ENCODE data around the gene CREB3. TPM values are rescaled to one million over a fixed set of nuclear protein-coding genes. Genes with fewer than 3 reads are reported as not detected.

Gene CREB3
- total and polyA plus RNA-seq, 9 of the 15 experiments (the other 6 are each of a cell fraction or from before 2014, with no cell fraction given) = 5.7 to 18.3 (median 14.9) TPM

- WGBS (ENCODE audit: insufficient coverage, low coverage, missing lambda C conversion rate) = 93% methylated on average over 2 of the region's 7 CpGs
Measured at GRCh38 chr9:35702696-35703095, 29.8 kb upstream of the CREB3 start.

More at GRCh38 chr9:35702696-35703095, 29.8 kb upstream of the CREB3 start:
- ChIA-PET CTCF (ENCODE audit: low intra/inter-chr PET ratio) (no interaction called here), POLR2A (interaction anchor here (0.9 to 1.0 kb wide), 2 partner anchors 10 to 11 kb away, joined by 4 read pairs; no protein-coding TSS in a partner anchor)
- no peaks in the 10 kb centered on the region for H3K27me3 ChIP-seq (ENCODE audit: control insufficient read depth in 2 of 2, insufficient read depth in 2 of 2, low read length in 2 of 2)
- no peak overlapping the region for H3K27ac ChIP-seq (ENCODE audit: extremely low read depth, low read depth, low read length)
- H3K9me1 ChIP-seq (ENCODE audit: control insufficient read depth, insufficient read depth, low read length) = peaks cover 3% of the 10 kb centered on the region
- intact Hi-C loops (cut with micrococcal nuclease) = no loop called here
- no TSS peak for BruUV-seq (replicated peaks)
- no peak overlapping the region for H3K4me2 ChIP-seq (ENCODE audit: insufficient read depth, low read length)
- no peaks in the 10 kb centered on the region for H3K79me2 ChIP-seq (ENCODE audit: control insufficient read depth, insufficient read depth, low read length)
- H3K36me3 ChIP-seq (ENCODE audit: control insufficient read depth, insufficient read depth, low read length) = peaks cover 98% of the 10 kb centered on the region
- DNase-seq (ENCODE audit: extremely low read depth in 1 of 4, low spot score in 3 of 4) = no peak
- TF ChIP-seq MEIS2 (IDR thresholded peaks at IDR 0.05; ENCODE audit: partially characterized antibody) = no peak
- TF ChIP-seq PYGO2 (tag; IDR thresholded peaks at IDR 0.05) = no peak
- TF ChIP-seq SMAD4 (CRISPR knock-in tag; conservative IDR thresholded peaks at IDR 0.05) = no peak
- no peak for TF ChIP-seq ZNF316 (IDR thresholded peaks at IDR 0.05)
- no peak for TF ChIP-seq KLF10 (CRISPR knock-in tag; IDR thresholded peaks at IDR 0.05)
- TF ChIP-seq FOXP4 (CRISPR knock-in tag; IDR thresholded peaks at IDR 0.05; ENCODE audit: borderline replicate concordance) = no peak
- TF ChIP-seq HOMEZ (CRISPR knock-in tag; IDR thresholded peaks at IDR 0.05) = no peak
- no peak for TF ChIP-seq ZNF324 (CRISPR knock-in tag; IDR thresholded peaks at IDR 0.05)
- TF ChIP-seq KHSRP (IDR thresholded peaks at IDR 0.05) = no peak
- TF ChIP-seq PTBP1 (IDR thresholded peaks at IDR 0.05; ENCODE audit: low read depth, low read length) = no peak
- no peak for TF ChIP-seq HNRNPH1 (optimal IDR thresholded peaks at IDR 0.05; ENCODE audit: low read depth, low read length)
- TF ChIP-seq ZNF764 (CRISPR knock-in tag; IDR thresholded peaks at IDR 0.05; ENCODE audit: low read depth) = no peak
- no peak for TF ChIP-seq ZNF311 (CRISPR knock-in tag; IDR thresholded peaks at IDR 0.05)
- TF ChIP-seq ZNF778 (CRISPR knock-in tag; IDR thresholded peaks at IDR 0.05) = no peak
- no peak for TF ChIP-seq ELF2 (CRISPR knock-in tag; IDR thresholded peaks at IDR 0.05)
- TF ChIP-seq RBFOX2 (IDR thresholded peaks at IDR 0.05; ENCODE audit: low read depth, low read length) = no peak
- no peak for TF ChIP-seq ATF1 (CRISPR knock-in tag; IDR thresholded peaks at IDR 0.05)
- TF ChIP-seq ATF1 (tag; IDR thresholded peaks at IDR 0.05) = no peak
- TF ChIP-seq SMARCB1 (IDR thresholded peaks at IDR 0.05; ENCODE audit: insufficient read length, low read depth) = no peak
- in situ Hi-C loops (cut with MboI) = no loop called here
- no peaks in the 10 kb centered on the region for H3K9me3 ChIP-seq (replicated peaks; ENCODE audit: control insufficient read depth, insufficient read depth, low read depth, low read length)
- ATAC-seq = no peak
- H3K9ac ChIP-seq (ENCODE audit: insufficient read depth in 1 of 2, low read depth in 2 of 2, low read length in 2 of 2) = no peak overlapping the region
- H4K20me1 ChIP-seq (replicated peaks; ENCODE audit: control insufficient read depth, insufficient read depth, low read length) = no peaks in the 10 kb centered on the region
- no peak for FAIRE-seq
- H2AFZ ChIP-seq (ENCODE audit: low read depth, low read length) = no peak overlapping the region
- no peaks in the 10 kb centered on the region; a peak in 1 of 5 replicates for H3K4me1 ChIP-seq (replicated peaks in 1 of 2; ENCODE audit: control insufficient read depth in 2 of 2, insufficient read depth in 2 of 2, low read length in 2 of 2)
- no peak overlapping the region for H3K4me3 ChIP-seq
